HG03045 (cell line): ENCODE data around the gene INPP4B.

Experiments used
- ATAC-seq: cut with Tn5 transposase; IDR thresholded peaks from one replicate; pipeline ENCODE4 v1.9.1; 2021; ENCODE audit warnings: mild to moderate bottlenecking, moderate library complexity; ENCODE audit not compliant: unreplicated experiment

The INPP4B gene

GRCh38 chr4:142274137-142274536 is 572.0 kb downstream of the INPP4B start:
- ATAC-seq: no peak

DNA sequence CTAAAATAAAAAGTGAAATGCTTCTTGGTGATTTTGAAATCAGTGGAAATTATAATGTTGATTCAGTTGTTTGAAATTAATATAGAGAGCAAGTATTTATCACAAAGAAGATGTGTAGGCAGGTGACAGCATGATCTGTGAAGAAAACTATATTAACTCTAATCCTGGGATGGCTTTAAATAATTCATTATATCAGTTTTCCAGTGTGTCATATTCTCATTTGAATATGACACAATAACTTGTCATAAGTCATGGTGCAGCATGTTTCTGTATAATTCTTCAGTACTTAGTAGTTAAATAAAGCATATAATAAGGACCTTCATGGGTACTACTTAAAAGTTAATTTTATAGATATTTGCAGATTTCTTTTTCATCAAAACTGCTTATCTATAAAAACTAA is 573.6 kb downstream of the INPP4B start:
- ATAC-seq: no peak

- ATAC-seq: no peak
Observed at GRCh38 chr4:142271832-142272231, 574.3 kb downstream of the INPP4B start.

- no peak for ATAC-seq
Observed at GRCh38 chr4:142267101-142267500, 579.0 kb downstream of the INPP4B start.

DNA sequence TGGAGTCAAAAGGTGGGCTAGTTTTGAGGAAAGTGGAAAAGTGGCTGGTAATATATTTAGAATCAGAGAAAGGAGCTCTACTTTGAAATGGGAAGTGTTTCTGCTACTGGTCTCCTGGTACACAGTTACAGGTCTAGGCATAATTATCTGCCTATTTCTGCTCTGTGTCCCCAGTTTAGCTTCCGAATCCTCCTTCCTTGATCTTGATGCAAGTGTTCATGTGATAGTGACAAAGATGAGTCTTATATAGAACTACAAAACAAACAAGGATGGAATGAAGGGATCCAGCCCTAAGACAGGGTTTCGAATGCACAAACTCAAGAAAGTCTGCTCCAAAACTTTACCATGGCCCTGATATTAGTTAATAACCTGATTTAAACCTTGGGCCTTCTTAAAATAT is 580.2 kb downstream of the INPP4B start:
- no peak for ATAC-seq

DNA sequence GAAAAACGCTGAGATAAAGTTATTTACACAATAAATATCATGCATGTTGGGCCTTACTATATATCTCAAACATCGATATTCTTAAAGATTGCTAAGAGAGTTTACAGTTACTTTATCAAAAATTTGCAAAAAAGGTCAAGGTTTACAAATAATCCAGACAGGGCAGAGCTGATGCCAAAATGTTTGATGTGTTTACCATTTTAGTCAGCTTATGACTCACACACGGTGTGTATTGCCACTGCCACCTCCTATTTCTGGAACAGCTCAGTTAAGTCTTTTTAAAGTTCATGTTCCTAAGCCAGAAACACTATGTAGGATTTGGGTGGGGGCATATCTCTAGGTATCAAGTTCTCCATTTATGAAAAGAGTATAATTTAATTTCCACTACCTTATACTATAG is 580.6 kb downstream of the INPP4B start:
- no peak for ATAC-seq

- no peak for ATAC-seq
Observed at GRCh38 chr4:142264961-142265360, 581.1 kb downstream of the INPP4B start.

- no peak for ATAC-seq
Observed at GRCh38 chr4:142262956-142263355, 583.1 kb downstream of the INPP4B start.

DNA sequence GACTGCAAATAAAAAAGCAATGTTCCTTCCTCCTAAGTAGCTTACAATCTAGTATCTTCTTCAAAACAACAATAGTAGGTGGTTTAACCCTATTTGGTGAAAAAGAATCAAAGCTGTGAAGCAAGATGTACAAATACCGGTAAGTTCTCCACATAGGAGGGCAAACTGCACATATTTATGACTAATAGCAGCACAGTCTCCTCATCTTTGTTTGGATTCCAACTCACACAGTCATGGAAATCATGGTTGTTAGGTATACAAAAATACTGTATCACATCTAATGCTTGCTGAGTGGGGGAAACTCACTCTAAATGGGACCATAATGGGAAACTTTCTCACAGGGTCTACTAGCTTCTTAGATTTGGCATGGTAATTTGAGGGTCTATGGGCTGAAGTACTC is 597.2 kb downstream of the INPP4B start:
- ATAC-seq: no peak

- no peak for ATAC-seq
Observed at GRCh38 chr4:142243255-142243654, 602.8 kb downstream of the INPP4B start.

DNA sequence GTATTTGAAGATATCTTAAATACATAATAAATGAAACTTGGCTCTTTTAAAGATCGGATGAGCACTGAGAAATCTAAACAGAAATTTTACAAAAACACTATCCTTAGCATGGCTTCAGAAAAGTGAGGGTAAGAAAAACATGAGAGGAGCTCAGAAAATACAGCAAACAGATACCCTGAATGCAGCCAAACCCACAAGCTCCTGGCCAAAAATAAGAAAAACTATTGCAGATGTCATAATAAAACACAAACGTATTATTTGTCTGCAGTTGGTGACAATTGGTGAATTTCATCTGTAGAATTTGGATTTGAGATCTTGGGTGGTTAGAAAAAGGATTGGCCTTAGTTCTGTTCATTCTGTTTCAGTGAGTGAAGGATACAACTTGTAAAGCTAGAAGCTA is 603.9 kb downstream of the INPP4B start:
- ATAC-seq: no peak

GRCh38 chr4:142238589-142238988 is 607.5 kb downstream of the INPP4B start:
- no peak for ATAC-seq

DNA sequence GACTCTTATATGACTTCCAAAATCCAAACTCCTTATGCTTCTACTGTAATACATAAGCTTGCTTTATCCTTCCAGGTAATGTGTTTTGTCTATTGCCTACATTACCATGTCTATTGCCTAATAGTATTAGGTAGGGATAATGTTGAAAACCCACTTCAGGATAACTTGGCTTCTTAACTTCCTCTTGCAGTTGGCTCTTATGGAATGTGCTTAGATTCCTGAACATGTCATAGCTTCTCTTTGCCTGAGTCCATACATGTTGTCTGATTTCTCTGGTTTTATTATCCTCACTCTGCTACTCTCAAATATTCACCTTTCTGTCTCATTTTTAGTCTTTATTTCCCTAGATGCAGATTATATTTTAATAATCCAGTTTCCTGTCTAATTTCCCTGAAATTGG is 609.8 kb downstream of the INPP4B start:
- no peak for ATAC-seq

DNA sequence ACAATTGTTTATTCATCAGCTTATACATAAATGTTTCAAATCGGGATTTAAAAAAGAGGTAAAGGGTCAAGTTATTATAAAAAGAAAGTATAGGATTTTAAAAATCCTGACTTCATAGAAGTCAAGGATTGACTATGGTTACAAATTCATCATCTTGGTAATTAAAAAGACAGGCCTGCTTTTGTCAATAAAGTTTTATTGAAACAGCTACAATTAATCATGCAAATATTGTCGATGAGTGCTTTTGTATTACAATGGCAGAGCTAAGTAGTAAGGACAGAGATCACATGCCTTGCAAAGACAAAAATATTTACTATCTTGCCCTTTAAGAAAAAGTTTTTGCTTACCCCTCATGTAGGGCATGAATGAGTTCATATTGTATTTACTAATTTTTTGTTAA is 614.3 kb downstream of the INPP4B start:
- ATAC-seq: no peak

DNA sequence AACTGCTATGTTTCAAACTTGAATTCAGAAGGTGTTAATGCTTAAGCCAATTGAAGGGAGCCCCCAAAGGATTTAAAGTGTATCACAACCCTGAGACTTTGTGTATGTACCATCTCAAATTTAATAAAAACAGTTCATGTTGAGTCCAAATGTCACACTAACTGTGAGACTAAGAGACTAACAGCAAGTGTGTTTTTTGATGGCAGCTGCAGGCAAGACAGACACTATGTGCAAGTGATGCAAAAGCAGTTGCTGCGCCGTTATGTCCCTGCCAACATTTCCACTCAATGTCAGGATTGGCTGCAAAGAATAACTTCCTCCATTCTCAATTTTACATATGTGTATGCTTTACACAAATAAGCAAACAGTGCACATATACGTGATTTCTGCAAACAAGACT is 615.1 kb downstream of the INPP4B start:
- ATAC-seq: no peak

DNA sequence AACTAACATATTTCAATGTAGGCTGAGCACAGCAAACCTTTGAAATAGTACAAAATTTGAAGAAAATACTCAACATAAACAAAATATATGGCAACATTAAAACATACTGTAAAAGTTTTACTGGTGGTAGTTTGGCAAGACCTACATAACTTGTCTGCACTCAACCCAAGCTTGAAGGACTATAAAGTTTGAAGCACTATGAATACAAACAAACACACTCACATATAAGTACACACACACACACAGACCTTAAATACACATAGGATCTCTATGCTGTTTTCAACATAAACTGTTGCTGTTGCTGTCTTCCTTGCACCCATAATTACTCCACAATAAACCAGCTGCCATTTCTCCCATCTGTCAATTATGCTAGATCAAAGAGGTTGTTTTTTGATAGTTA is 620.1 kb downstream of the INPP4B start:
- no peak for ATAC-seq

- no peak for ATAC-seq
Observed at GRCh38 chr4:142222127-142222526, 624.0 kb downstream of the INPP4B start.

GRCh38 chr4:142218726-142219125 is 627.4 kb downstream of the INPP4B start:
- ATAC-seq: no peak

GRCh38 chr4:142211444-142211843 is 634.7 kb downstream of the INPP4B start:
- ATAC-seq: no peak

DNA sequence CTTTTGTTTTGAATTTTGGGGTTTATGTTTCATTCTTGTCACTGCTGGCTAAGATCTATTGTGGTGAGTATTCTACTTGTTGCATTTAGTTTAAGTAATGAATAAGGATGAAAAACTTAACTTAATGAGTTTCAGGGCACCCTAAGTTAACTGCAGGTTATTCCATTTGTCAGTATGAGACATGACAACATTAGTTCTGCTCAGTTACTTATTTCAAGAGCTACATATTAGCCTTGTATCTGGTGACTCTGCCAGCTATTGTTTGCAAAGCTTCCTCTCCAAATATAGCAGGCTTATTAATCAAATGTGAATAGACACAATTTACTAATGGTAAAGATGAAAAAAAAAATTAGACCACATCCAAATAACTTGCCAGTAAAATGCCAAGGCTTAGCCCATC is 642.6 kb downstream of the INPP4B start:
- no peak for ATAC-seq

- peak; percentile 93 for ATAC-seq
Observed at GRCh38 chr4:142202404-142203332, 643.4 kb downstream of the INPP4B start.

DNA sequence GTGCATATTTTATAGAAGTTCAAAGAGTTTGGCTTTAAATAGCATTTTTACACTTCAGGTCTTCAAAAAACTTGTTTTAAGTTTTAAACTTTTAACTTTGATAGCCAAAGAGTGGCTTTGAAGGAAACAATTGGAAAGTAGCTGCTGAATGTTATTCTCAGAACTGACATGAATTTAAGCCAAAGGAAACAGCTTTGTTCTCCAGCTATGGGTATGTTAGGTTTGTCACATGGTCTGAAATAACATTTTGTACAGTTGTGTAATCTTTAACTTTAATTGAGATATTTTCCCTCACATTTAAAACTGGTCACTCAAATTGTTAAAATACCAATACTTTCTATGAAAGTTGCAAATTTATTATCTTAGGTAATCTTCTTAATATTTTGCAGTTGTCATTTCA is 645.1 kb downstream of the INPP4B start:
- no peak for ATAC-seq

GRCh38 chr4:142194905-142195304 is 651.2 kb downstream of the INPP4B start:
- no peak for ATAC-seq
